GM12872 (cell line): ENCODE data around the gene KLK10.

ENCODE experiments used
- TF ChIP-seq, protein P1 (sequence below): IDR thresholded peaks from 3 replicates; pipeline ENCODE4 v1.5.1; 2011; ENCODE audit warnings: low read depth, mild to moderate bottlenecking, low read length, moderate library complexity; ENCODE audit not compliant: insufficient read depth

KLK10 gene

DNA sequence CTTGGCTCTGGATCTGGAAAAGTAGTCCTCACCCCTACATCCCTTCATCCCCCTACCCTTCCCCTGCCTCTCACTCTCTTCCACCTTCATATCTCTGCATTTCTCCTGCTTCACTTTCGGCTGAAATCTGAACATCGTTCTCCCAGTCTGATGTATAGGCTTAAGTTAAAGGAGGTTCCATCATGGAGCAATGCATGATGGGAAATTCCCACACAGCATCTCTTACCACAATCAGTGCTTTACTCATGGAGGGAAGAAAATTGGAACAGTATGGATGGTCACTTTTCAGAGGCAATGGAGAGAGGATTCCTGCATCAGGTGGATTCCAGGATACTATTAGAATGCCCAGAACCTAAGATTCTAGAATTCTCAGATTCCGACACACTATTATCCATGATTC, 12.0 kb downstream of the KLK10 start:
- TF ChIP-seq, protein P1, sequence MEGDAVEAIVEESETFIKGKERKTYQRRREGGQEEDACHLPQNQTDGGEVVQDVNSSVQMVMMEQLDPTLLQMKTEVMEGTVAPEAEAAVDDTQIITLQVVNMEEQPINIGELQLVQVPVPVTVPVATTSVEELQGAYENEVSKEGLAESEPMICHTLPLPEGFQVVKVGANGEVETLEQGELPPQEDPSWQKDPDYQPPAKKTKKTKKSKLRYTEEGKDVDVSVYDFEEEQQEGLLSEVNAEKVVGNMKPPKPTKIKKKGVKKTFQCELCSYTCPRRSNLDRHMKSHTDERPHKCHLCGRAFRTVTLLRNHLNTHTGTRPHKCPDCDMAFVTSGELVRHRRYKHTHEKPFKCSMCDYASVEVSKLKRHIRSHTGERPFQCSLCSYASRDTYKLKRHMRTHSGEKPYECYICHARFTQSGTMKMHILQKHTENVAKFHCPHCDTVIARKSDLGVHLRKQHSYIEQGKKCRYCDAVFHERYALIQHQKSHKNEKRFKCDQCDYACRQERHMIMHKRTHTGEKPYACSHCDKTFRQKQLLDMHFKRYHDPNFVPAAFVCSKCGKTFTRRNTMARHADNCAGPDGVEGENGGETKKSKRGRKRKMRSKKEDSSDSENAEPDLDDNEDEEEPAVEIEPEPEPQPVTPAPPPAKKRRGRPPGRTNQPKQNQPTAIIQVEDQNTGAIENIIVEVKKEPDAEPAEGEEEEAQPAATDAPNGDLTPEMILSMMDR: no peak

GRCh38 chr19:51006406-51006805, 13.1 kb downstream of the KLK10 start:
- TF ChIP-seq, protein P1: no peak

- TF ChIP-seq, protein P1: no peak
Measured at GRCh38 chr19:51005248-51005647, 14.3 kb downstream of the KLK10 start.

DNA sequence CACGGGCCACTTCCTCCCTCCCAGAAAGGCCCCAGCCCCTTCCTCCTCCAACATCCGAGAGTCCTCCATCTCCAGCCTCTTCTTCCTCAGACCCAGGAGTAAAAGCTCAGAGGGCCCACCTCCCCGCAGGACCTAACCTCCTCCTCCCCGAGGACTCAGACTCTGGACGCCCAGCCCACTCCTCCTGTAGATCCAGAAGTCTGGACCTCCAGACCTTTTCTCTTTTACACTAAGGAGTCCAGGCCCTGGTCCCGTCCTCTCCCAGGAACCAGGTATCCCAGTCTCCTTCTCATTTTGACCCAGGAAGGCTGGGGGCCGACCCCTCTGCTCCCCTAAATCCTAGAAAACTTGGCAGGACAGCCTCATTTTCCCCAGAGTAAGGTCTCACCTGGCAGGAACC, 16.2 kb downstream of the KLK10 start:
- TF ChIP-seq, protein P1: no peak

DNA sequence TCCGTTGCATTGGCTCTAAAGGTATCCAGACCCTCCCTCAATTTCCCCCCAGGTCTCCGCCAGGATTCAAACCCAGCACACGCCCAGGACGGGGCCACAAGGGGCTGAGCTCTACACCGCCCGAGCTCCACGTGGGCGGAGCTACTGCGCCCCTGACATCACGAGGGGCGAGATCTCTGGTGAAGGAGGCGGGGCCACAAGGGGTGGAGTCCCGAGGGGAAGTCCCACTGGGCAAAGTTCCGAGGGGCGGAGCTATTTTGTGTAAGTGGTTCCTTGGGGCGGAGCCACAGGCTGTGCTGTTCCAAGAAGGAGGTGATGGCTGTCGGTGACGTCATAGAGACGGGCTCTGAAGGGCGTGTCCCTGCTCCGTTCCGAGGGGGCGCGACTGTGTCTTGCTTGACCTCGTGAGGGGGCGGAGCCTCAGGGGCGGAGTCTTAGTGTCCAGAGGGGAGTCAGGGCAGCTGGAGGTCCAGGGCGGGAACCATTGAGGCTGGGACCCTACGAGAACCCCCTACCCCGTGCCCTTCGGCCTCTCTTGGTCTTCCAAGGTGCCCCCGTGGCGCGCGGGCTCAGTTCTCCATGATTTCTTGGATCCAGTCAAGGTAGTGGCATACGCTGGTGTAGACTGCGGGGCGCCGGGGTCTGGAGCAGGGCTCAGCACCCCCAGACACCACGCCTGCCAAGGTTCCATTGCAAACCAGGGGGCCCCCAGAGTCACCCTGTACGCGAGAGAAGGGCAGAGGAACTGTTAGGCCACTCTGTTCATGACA, 16.8 kb downstream of the KLK10 start:
- TF ChIP-seq, protein P1: no peak

GRCh38 chr19:51002089-51002532, 17.4 kb downstream of the KLK10 start:
- TF ChIP-seq, protein P1: no peak

DNA sequence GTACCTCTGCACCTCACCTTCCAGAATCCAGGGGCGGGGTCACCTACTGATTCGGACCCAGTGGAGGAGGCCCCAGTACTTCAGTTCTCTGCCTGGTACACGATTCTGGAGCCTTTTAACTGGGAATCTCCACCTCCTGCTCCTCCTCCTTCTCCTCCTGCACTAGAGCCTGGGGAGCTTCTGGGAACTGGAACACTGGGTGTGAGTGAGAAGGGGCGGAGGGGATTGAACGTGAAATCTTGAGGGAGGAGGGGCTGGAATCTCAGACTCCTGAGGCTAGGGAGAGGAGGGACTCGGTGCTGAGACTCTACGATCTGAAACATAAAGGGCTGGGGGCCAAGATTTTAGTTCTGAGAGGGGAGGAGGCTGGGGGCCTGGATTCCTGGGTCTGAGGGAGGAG, 18.0 kb downstream of the KLK10 start, which contains the start of gene KLK8:
Gene KLK8 (minus strand): TSS at position 90 of the 400 bp plus-strand sequence. CDS start 437 bp downstream, outside the sequence.
- TF ChIP-seq, protein P1: no peak
